Panc1 (cell line): ENCODE results near the gene SYTL3.

ENCODE experiments used
- POLR2AphosphoS5 ChIP-seq: IDR thresholded peaks from 2 replicates; pipeline ENCODE4 v1.6.1; 2012; ENCODE audit warnings: mild to moderate bottlenecking, low read depth, low read length, moderate library complexity
- REST ChIP-seq, 2 experiments: IDR thresholded peaks; 2 replicates each; pipeline ENCODE4 v1.6.1; 2011 to 2012; ENCODE audit warnings: low read depth in 2 of 2, control low read depth in 1 of 2, low read length in 1 of 2, mild to moderate bottlenecking in 1 of 2, moderate library complexity in 1 of 2; ENCODE audit not compliant: insufficient read depth in 1 of 2
- SIN3A ChIP-seq: IDR thresholded peaks from 2 replicates; pipeline ENCODE4 v1.6.1; 2012; ENCODE audit warnings: low read depth, mild to moderate bottlenecking, low read length, moderate library complexity, borderline replicate concordance; ENCODE audit not compliant: insufficient read depth
- TF ChIP-seq, protein P1 (sequence below): fragments of 450-650 bp; IDR thresholded peaks from 2 replicates; pipeline ENCODE4 v1.5.1; 2017; ENCODE audit warnings: mild to moderate bottlenecking

DNA sequence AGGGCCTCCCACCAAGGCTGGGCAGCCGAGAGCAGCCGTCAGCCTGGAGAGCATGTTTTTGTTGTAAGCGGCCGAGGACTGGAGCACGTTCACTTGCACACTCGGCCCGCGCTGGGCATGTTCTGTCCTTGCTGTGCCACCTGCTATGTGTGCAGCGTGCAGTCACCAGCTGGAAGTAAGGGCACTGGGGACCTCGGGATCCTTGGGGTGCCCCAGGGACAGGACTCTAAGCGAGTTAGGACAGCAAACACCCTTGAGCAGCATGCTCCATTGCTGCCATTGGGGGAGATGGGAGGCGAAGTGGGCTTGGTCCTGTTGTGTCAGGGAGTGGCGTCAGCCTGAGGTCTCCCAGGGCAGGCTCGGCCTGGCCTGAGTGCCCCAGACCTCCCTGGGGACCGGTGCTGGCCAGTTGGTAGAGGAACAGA, 24.0 kb upstream of the SYTL3 start:
- TF ChIP-seq, protein P1, sequence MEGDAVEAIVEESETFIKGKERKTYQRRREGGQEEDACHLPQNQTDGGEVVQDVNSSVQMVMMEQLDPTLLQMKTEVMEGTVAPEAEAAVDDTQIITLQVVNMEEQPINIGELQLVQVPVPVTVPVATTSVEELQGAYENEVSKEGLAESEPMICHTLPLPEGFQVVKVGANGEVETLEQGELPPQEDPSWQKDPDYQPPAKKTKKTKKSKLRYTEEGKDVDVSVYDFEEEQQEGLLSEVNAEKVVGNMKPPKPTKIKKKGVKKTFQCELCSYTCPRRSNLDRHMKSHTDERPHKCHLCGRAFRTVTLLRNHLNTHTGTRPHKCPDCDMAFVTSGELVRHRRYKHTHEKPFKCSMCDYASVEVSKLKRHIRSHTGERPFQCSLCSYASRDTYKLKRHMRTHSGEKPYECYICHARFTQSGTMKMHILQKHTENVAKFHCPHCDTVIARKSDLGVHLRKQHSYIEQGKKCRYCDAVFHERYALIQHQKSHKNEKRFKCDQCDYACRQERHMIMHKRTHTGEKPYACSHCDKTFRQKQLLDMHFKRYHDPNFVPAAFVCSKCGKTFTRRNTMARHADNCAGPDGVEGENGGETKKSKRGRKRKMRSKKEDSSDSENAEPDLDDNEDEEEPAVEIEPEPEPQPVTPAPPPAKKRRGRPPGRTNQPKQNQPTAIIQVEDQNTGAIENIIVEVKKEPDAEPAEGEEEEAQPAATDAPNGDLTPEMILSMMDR: no peak
- no peak for TF ChIP-seq POLR2AphosphoS5
- TF ChIP-seq REST (IDR thresholded peaks at IDR 0.05; ENCODE audit: insufficient read depth in 1 of 2, low read depth in 2 of 2, low read length in 1 of 2): no peak
- no peak for TF ChIP-seq SIN3A
